WI38 (cell line): Measurements from ENCODE around the gene USP17L15.
"Not testable (repeated sequence)": the region's sequence is repeated elsewhere in the genome, so short reads cannot be mapped to it uniquely, and the experiment has no call there.

ENCODE experiments used
- H3K4me3 ChIP-seq: 2 replicates; pipeline ENCODE4 v1.5.1; 2011; ENCODE audit warnings: low read depth, mild to moderate bottlenecking, control low read depth, low read length

Gene USP17L15, protein sequence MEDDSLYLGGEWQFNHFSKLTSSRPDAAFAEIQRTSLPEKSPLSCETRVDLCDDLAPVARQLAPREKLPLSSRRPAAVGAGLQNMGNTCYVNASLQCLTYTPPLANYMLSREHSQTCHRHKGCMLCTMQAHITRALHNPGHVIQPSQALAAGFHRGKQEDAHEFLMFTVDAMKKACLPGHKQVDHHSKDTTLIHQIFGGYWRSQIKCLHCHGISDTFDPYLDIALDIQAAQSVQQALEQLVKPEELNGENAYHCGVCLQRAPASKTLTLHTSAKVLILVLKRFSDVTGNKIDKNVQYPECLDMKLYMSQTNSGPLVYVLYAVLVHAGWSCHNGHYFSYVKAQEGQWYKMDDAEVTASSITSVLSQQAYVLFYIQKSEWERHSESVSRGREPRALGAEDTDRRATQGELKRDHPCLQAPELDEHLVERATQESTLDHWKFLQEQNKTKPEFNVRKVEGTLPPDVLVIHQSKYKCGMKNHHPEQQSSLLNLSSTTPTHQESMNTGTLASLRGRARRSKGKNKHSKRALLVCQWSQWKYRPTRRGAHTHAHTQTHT

DNA sequence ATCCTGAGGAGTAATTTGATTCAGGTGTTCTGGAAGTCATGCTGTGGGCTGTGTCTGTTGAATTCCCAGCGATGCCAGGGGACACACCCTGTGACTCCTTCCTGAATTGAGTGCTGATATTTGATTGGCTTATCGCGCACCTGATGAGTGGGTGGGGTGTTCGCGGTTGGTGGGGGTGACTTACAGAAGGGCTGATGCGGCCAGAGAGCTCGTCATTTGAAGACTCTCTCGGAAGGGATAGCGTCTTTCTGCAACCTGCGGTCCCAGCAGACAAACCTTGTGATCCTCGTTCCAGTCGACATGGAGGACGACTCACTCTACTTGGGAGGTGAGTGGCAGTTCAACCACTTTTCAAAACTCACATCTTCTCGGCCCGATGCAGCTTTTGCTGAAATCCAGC, at the start of gene USP17L15:
Gene USP17L15, plus strand, starts transcription at position 301 of the 400 bp plus-strand sequence. Its CDS starts 0 bp downstream, at position 301.
- not testable (repeated sequence) for H3K4me3 ChIP-seq

DNA sequence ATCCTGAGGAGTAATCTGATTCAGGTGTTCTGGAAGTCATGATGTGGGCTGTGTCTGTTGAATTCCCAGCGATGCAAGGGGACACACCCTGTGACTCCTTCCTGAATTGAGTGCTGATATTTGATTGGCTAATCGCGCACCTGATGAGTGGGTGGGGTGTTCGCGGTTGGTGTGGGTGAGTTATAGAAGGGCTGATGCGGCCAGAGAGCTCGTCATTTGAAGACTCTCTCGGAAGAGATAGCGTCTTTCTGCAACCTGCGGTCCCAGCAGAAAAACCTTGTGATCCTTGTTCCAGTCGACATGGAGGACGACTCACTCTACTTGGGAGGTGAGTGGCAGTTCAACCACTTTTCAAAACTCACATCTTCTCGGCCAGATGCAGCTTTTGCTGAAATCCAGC, 23.8 kb upstream of the USP17L15 start, which contains the start of gene USP17L10:
Gene USP17L10, plus strand, starts transcription at position 301 of the 400 bp plus-strand sequence. Its CDS starts 0 bp downstream, at position 301.
- H3K4me3 ChIP-seq = not testable (repeated sequence)

DNA sequence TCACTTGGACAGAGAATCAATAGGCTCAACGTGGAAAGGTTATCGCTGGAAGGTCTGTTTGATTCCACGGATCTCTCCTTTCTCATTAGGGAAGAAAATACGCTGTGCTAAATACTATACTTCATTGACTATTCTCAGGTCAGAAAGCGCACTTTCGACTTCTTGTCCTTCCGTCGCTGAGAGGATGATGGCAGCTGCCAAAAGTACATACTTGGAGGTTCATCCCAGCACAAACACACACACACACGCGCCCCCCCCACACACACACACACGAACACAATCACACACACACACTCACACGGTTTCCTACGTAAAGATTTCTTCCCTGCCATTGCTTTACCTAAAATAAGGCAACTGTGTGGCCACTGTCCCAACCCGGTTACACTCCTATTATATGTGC, 19.5 kb upstream of the USP17L15 start:
- H3K4me3 ChIP-seq = not testable (repeated sequence)

DNA sequence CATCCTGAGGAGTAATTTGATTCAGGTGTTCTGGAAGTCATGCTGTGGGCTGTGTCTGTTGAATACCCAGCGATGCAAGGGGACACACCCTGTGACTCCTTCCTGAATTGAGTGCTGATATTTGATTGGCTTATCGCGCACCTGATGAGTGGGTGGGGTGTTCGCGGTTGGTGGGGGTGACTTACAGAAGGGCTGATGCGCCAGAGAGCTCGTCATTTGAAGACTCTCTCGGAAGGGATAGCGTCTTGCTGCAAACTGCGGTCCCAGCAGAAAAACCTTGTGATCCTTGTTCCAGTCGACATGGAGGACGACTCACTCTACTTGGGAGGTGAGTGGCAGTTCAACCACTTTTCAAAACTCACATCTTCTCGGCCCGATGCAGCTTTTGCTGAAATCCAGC, 19.1 kb upstream of the USP17L15 start, which contains the start of gene USP17L11:
Gene USP17L11, plus strand, starts transcription at position 301 of the 400 bp plus-strand sequence. Its CDS starts 0 bp downstream, at position 301.
- H3K4me3 ChIP-seq = not testable (repeated sequence)

DNA sequence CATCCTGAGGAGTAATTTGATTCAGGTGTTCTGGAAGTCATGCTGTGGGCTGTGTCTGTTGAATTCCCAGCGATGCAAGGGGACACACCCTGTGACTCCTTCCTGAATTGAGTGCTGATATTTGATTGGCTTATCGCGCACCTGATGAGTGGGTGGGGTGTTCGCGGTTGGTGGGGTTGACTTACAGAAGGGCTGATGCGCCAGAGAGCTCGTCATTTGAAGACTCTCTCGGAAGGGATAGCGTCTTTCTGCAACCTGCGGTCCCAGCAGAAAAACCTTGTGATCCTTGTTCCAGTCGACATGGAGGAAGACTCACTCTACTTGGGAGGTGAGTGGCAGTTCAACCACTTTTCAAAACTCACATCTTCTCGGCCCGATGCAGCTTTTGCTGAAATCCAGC, 14.3 kb upstream of the USP17L15 start, which contains the start of gene USP17L12:
Gene USP17L12, plus strand, starts transcription at position 301 of the 400 bp plus-strand sequence. Its CDS starts 0 bp downstream, at position 301.
- not testable (repeated sequence) for H3K4me3 ChIP-seq

DNA sequence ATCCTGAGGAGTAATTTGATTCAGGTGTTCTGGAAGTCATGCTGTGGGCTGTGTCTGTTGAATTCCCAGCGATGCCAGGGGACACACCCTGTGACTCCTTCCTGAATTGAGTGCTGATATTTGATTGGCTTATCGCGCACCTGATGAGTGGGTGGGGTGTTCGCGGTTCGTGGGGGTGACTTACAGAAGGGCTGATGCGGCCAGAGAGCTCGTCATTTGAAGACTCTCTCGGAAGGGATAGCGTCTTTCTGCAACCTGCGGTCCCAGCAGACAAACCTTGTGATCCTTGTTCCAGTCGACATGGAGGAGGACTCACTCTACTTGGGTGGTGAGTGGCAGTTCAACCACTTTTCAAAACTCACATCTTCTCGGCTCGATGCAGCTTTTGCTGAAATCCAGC, 9.6 kb upstream of the USP17L15 start, which contains the start of gene USP17L13:
Gene USP17L13, plus strand, starts transcription at position 301 of the 400 bp plus-strand sequence. Its CDS starts 0 bp downstream, at position 301.
- H3K4me3 ChIP-seq = not testable (repeated sequence)

DNA sequence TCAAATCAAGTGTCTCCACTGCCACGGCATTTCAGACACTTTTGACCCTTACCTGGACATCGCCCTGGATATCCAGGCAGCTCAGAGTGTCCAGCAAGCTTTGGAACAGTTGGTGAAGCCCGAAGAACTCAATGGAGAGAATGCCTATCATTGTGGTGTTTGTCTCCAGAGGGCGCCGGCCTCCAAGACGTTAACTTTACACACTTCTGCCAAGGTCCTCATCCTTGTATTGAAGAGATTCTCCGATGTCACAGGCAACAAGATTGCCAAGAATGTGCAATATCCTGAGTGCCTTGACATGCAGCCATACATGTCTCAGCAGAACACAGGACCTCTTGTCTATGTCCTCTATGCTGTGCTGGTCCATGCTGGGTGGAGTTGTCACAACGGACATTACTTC, 3.9 kb upstream of the USP17L15 start:
- not testable (repeated sequence) for H3K4me3 ChIP-seq

DNA sequence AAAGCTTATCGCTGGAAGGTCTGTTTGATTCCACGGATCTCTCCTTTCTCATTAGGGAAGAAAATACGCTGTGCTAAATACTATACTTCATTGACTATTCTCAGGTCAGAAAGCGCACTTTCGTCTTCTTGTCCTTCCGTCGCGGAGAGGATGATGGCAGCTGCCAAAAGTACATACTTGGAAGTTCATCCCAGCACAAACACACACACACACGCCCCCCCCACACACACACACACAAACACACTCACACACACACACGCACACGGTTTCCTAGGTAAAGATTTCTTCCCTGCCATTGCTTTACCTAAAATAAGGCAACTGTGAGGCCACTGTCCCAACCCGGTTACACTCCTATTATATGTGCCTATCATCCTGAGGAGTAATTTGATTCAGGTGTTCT, 4.3 kb downstream of the USP17L15 start:
- H3K4me3 ChIP-seq = not testable (repeated sequence)

DNA sequence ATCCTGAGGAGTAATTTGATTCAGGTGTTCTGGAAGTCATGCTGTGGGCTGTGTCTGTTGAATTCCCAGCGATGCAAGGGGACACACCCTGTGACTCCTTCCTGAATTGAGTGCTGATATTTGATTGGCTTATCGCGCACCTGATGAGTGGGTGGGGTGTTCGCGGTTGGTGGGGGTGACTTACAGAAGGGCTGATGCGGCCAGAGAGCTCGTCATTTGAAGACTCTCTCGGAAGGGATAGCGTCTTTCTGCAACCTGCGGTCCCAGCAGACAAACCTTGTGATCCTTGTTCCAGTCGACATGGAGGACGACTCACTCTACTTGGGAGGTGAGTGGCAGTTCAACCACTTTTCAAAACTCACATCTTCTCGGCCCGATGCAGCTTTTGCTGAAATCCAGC, 9.4 kb downstream of the USP17L15 start, which contains the start of gene USP17L17:
Gene USP17L17, plus strand, starts transcription at position 301 of the 400 bp plus-strand sequence. Its CDS starts 0 bp downstream, at position 301.
- not testable (repeated sequence) for H3K4me3 ChIP-seq

DNA sequence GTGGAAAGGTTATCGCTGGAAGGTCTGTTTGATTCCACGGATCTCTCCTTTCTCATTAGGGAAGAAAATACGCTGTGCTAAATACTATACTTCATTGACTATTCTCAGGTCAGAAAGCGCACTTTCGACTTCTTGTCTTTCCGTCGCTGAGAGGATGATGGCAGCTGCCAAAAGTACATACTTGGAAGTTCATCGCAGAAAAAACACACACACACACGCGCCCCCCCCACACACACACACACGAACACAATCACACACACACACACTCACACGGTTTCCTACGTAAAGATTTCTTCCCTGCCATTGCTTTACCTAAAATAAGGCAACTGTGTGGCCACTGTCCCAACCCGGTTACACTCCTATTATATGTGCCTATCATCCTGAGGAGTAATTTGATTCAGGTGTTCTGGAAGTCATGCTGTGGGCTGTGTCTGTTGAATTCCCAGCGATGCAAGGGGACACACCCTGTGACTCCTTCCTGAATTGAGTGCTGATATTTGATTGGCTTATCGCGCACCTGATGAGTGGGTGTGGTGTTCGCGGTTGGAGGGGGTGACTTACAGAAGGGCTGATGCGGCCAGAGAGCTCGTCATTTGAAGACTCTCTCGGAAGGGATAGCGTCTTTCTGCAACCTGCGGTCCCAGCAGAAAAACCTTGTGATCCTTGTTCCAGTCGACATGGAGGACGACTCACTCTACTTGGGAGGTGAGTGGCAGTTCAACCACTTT, 13.9 kb downstream of the USP17L15 start, which contains the start of gene USP17L18:
Gene USP17L18, plus strand, starts transcription at position 678 of the 728 bp plus-strand sequence. Its CDS starts 0 bp downstream, at position 678.
- not testable (repeated sequence) for H3K4me3 ChIP-seq

DNA sequence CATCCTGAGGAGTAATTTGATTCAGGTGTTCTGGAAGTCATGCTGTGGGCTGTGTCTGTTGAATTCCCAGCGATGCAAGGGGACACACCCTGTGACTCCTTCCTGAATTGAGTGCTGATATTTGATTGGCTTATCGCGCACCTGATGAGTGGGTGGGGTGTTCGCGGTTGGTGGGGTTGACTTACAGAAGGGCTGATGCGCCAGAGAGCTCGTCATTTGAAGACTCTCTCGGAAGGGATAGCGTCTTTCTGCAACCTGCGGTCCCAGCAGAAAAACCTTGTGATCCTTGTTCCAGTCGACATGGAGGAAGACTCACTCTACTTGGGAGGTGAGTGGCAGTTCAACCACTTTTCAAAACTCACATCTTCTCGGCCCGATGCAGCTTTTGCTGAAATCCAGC, 18.9 kb downstream of the USP17L15 start, which contains the start of gene USP17L19:
Gene USP17L19, plus strand, starts transcription at position 301 of the 400 bp plus-strand sequence. Its CDS starts 0 bp downstream, at position 301.
- not testable (repeated sequence) for H3K4me3 ChIP-seq

DNA sequence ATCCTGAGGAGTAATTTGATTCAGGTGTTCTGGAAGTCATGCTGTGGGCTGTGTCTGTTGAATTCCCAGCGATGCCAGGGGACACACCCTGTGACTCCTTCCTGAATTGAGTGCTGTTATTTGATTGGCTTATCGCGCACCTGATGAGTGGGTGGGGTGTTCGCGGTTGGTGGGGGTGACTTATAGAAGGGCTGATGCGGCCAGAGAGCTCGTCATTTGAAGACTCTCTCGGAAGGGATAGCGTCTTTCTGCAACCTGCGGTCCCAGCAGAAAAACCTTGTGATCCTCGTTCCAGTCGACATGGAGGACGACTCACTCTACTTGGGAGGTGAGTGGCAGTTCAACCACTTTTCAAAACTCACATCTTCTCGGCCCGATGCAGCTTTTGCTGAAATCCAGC, 23.6 kb downstream of the USP17L15 start, which contains the start of gene USP17L20:
Gene USP17L20, plus strand, starts transcription at position 301 of the 400 bp plus-strand sequence. Its CDS starts 0 bp downstream, at position 301.
- not testable (repeated sequence) for H3K4me3 ChIP-seq

DNA sequence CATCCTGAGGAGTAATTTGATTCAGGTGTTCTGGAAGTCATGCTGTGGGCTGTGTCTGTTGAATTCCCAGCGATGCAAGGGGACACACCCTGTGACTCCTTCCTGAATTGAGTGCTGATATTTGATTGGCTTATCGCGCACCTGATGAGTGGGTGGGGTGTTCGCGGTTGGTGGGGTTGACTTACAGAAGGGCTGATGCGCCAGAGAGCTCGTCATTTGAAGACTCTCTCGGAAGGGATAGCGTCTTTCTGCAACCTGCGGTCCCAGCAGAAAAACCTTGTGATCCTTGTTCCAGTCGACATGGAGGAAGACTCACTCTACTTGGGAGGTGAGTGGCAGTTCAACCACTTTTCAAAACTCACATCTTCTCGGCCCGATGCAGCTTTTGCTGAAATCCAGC, 28.4 kb downstream of the USP17L15 start, which contains the start of gene USP17L21:
Gene USP17L21, plus strand, starts transcription at position 301 of the 400 bp plus-strand sequence. Its CDS starts 0 bp downstream, at position 301.
- not testable (repeated sequence) for H3K4me3 ChIP-seq

DNA sequence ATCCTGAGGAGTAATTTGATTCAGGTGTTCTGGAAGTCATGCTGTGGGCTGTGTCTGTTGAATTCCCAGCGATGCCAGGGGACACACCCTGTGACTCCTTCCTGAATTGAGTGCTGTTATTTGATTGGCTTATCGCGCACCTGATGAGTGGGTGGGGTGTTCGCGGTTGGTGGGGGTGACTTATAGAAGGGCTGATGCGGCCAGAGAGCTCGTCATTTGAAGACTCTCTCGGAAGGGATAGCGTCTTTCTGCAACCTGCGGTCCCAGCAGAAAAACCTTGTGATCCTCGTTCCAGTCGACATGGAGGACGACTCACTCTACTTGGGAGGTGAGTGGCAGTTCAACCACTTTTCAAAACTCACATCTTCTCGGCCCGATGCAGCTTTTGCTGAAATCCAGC, 33.1 kb downstream of the USP17L15 start, which contains the start of gene USP17L22:
Gene USP17L22, plus strand, starts transcription at position 301 of the 400 bp plus-strand sequence. Its CDS starts 0 bp downstream, at position 301.
- not testable (repeated sequence) for H3K4me3 ChIP-seq

DNA sequence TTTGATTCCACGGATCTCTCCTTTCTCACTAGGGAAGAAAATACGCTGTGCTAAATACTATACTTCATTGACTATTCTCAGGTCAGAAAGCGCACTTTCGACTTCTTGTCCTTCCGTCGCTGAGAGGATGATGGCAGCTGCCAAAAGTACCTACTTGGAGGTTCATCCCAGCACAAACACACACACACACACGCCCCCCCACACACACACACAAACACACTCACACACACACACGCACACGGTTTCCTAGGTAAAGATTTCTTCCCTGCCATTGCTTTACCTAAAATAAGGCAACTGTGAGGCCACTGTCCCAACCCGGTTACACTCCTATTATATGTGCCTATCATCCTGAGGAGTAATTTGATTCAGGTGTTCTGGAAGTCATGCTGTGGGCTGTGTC, 37.5 kb downstream of the USP17L15 start:
- H3K4me3 ChIP-seq = not testable (repeated sequence)
